ENCODE measurements around the gene USPL1.

DNA sequence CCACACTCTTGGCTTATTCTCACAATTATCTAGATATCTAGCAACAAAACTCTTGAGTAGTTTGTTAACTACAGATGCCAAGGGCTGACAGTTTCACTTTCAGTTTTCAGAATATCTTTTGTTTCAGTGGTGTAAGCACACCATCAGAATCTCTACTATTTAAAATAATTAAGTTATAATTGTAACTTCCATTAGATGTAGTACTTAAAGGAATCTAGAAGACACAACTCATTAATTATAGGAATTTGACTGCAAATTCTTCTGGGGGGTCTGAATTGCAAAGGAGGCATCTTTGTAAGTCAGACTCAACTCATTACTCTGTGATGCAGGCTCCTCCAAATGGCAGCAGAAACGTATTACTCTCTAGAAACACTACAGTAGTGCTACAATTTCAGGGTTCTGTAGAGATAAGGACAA, 44.9 kb upstream of the USPL1 start:
- TF ChIP-seq, protein P1, sequence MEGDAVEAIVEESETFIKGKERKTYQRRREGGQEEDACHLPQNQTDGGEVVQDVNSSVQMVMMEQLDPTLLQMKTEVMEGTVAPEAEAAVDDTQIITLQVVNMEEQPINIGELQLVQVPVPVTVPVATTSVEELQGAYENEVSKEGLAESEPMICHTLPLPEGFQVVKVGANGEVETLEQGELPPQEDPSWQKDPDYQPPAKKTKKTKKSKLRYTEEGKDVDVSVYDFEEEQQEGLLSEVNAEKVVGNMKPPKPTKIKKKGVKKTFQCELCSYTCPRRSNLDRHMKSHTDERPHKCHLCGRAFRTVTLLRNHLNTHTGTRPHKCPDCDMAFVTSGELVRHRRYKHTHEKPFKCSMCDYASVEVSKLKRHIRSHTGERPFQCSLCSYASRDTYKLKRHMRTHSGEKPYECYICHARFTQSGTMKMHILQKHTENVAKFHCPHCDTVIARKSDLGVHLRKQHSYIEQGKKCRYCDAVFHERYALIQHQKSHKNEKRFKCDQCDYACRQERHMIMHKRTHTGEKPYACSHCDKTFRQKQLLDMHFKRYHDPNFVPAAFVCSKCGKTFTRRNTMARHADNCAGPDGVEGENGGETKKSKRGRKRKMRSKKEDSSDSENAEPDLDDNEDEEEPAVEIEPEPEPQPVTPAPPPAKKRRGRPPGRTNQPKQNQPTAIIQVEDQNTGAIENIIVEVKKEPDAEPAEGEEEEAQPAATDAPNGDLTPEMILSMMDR (IDR thresholded peaks at IDR 0.05; ENCODE audit: insufficient read depth, low read length, poor library complexity, severe bottlenecking): peak; percentile 21
- TF ChIP-seq EZH2phosphoT487 (conservative IDR thresholded peaks at IDR 0.05; ENCODE audit: low read length): no peak

Data from SU-DHL-6 (cell line).